GM20431 (cell line): ENCODE data around the gene VPS13D.

ENCODE experiments used
- in situ Hi-C: fragments of 300-500 bp; cut with MseI, MboI; formaldehyde crosslinking; loops from one replicate; pipeline ENCODE4 v1.15.0; 2020; ENCODE audit warnings: low sequenced_read_pairs; ENCODE audit not compliant: unreplicated experiment

VPS13D gene

DNA sequence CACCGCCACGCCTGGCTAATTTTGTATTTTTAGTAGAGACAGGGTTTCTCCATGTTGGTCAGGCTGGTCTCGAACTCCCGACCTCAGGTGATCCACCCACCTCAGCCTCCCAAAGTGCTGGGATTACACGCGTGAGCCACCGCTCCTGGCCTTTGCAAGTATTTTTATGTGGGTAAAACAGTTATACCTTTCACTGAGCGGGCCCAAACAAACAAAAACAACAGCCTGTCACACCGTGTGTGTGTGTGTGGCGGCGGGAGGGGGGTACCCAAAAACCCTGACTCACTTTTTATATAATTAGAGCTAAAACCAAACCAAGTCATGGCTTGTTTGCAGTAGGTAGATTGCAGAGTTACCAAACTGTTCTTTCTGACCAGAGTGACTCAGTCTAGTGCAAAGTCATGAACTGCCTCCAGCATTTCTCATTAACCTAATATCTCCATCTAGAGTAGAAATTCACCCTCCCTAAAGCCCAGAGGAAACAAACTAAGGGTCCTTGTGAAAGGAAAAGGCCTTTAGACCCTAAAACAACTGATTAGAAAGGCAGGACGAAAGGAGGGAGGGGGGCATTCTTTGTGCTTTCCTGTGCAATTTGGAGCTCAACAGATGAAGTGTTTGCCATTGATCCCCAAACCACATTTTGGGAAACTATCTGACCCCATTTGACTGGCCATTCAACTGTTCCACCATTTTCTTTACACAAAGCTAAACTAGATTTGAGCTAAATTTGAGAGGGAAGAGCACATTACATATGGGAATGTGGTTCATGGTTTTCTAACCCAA lies 207.2 kb downstream of the VPS13D start:
- in situ Hi-C loops = no loop called here

DNA sequence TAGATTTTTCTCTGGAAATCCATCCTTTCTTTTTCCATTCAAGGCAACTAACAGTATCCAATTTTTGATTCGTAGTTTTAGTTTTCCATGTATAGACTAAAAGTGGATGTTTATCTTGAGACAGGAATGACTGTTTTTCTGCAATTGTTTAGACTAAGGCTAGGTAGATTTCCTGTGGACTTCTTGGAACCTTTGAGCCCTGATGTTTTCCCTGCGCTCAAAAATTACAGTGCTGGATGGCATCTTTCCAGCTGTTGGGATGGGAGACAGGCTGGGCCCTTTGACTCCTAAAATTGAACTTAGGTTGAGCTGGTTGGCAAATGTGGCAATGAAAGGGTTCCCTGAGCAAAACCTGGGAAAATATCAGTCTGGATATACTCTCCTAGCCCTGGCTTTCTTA lies 207.8 kb downstream of the VPS13D start:
- in situ Hi-C loops = no loop called here

DNA sequence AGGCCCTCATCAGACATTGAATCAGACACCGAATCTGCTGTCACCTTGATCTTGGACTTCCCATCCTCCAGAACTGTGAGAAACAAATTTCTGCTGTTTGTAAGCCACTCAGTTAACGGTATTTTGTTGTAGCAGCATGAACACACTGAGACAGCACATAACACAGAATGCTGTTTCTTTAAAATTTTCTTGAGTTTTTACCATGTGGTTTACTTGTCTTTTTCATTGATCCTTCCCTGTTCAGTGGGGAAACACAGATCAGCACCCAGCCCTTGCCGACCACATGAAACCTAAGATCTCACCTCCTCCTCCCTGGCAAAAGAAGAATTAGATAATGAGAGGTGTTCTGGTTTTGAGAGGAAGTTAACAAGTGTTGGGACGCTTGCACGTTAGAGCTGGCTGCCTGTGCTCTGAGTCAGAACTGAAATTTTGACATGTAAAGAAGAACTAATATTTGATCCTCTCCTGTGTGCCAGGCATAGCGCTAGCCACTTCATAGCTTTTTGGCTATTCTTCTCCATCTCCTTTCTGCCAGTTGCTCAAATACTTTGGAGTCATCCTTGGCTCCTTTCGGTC lies 208.6 kb downstream of the VPS13D start:
- in situ Hi-C loops = no loop called here

DNA sequence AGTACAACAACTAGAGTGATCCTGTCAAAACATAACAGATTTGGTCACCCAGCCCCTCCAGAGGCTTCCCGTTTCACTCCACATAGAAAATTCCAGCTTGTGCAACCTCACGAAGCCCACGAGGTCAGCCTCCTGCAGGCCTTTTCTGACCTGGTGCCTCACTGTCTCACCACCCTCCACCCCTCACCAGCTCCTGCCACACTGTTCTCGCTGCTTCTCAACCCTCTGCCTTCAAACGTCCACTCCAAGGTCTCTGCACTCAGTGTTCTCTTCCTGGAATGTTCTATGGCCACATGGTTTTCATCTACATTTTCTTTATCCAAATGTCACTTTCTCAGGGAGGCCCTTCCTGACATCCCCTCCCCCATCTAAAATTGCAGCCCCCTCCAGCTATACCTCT lies 209.2 kb downstream of the VPS13D start:
- in situ Hi-C loops = no loop called here

DNA sequence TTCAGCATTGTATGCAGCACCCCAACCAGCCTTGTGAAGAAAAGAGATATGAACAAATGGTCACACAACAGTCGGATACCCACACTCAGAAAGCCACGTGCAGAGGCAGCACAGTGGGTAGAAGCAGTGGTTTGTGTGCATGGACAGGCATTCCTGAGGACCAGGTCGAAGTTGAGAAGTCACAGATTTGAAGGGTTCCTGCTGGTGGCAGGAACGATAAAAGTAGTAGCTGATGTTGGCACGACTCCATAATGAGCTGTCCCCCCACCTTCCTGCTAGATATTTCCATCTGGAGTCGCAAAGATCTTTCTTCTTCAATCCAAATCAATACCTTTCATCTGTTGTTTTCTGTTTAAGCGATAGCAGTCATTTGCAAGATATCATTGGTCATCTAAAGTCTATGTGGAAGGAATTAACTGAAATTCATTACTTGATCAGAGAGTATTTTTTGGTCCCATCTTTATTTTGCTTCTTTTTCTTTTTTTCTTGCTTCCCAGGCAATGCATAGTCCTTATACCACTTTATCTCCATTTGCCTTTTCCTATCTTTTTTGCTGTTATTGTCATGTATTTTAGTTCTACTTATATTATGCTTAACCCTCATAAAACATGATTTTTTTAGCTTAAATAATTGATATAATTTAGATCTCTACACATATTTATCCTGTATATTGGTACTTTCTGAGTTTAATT lies 211.7 kb downstream of the VPS13D start:
- in situ Hi-C loops = no loop called here

DNA sequence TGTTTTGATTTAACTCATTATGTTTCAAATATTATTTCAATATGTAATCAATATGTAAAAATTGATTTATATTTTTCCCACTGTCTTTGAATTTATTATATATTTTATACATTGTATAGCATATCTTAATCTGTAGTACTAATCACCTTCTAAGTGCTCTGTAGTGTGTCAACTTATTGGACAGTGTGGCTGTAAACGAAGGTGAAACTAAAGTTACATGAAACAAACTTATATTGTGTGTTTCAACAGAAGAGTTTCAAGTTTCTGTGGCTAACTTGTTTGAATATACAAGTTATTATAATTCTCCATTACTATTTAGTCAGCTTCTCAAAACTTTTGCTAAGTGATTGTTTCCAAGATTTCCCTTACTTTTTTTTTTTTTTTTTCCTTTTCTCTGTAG lies 212.4 kb downstream of the VPS13D start:
- in situ Hi-C loops = no loop called here

DNA sequence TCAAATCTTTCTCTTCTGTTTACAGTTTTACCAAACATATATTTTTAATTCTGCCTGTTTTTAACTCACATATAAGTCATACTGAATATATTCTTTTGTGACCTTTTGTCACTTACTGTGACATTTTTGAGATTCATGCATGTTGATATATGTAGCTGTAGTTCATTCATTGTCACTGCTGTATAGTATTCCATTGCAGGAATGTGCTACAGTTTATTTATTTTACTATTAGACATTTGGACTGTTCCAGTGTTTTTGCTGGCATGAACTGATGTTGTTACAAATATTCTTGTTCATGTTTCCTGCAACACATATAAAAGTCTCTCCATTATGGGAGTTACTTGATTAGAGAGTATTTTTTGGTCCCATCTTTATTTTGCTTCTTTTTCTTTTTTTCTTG lies 213.3 kb downstream of the VPS13D start:
- in situ Hi-C loops = no loop called here

DNA sequence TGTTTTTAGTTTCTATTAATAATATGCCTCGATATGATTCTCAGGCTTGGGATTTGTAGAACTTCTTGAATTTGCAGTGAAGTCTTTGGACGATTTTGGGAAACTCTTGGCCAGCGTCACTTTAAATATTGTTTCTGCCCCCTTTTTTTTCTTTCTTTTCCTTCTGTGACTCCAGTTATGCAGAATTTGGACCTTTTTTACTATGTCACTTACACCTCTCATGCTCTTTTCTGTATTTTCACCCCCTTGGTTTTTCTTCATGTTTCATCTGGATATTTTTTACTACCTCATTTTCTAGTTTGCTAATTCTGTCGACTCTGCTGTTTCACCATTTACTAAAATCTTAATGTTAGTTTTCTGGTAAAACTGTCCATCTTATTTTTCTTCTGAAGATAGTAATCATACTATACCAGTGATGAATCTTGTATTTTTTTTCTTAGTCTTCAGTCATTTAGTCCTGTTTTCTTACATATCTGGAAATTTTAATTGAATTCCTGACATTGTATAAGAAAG lies 214.6 kb downstream of the VPS13D start:
- in situ Hi-C loops = no loop called here

DNA sequence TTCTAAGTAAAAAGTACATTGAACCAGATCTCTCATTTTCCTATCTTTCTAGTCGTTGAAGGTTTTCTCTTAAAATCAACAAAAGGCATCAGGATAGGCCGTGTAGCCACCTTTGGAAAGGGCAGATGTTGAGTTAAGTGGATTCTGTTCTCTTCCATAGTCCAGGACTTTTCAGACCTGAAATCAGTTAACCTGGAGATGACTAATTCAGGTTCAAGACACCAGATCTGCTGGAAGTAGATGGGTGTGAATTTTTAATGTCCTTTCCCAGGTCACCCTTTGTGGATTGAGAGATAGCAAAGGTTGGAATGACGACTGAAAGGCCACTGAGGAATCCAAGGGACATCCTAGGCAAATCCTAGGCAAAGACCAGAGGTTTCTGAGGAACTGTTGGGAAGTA lies 215.4 kb downstream of the VPS13D start:
- in situ Hi-C loops = no loop called here

DNA sequence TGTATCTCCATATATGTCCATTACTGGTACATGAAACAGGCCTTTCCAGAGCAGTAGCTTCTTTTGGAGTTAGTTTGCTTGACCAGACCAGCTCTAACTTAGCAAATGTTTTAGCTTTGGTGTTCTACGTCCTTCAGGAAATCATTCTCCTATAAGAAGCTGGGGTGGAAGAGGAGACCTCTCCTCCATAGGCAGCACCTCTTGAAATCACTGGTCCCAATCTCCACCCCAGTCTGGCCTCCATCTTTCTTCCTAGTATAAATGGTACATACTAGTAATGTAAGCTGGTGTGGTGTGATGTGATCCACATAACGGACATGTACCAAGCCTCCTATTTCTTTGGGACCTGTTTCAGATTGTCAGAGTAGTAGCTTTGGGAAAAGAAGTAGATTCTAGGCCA lies 216.8 kb downstream of the VPS13D start:
- in situ Hi-C loops = no loop called here

DNA sequence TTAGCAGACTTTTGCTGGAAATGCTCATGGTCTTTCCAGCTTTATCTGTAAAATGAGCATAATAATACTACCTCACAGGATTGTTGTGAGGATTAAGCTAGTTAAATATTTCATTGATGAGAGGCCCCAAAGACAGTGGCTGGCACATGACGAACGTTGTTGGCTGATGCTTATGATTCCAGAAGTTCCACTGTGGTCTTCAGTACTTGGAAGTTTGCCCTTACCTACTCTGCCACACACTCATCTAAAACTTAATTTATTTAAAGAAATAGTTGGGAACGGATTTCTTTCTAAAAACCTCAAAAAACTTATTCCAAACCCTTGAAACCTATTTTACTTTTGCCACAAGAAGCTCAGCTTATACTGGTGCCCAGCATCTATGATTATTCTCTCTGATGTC lies 217.5 kb downstream of the VPS13D start:
- in situ Hi-C loops = no loop called here

DNA sequence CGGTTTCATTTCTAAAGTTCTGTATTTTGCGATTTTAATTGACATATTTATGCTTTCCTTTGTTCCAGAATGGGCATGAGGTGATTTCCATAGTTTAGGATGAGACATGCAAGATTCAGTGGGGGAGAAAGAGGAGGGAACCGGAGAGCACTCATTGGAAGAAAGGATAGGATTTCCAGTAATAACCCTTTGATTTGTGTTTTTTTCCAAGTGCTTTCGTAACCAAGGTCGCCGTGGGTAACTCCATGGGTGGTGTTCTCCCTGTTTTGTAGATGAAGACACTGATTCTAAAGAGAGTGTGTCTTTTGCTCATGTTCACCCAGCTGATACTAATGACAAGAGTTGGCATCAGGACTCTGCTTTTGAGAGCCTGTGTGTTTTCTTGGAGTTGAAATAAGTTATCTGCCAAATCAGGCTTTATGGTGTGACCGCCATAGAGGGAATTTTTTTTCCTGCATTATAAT lies 218.1 kb downstream of the VPS13D start:
- in situ Hi-C loops = no loop called here

DNA sequence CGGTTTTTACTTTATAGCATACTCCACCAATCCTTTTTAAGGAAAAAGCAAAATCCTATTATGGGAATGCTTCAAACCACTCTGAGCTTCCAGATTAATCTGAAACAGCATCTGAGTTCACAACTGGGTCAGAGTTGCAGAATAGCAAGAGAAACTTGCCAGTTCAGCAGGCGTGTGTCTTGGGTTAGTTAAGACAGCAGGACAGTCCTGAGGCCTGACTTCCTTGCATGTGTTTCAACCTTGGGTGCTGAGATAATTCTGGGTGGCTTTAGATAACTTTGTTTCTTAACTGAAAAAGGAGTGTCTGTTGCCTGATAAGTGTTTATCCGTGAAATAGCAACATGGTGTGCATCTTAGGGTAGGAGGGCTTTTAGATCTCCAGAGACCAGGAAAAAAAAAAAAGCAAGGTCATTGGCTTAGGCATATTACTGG lies 218.9 kb downstream of the VPS13D start:
- in situ Hi-C loops = no loop called here

DNA sequence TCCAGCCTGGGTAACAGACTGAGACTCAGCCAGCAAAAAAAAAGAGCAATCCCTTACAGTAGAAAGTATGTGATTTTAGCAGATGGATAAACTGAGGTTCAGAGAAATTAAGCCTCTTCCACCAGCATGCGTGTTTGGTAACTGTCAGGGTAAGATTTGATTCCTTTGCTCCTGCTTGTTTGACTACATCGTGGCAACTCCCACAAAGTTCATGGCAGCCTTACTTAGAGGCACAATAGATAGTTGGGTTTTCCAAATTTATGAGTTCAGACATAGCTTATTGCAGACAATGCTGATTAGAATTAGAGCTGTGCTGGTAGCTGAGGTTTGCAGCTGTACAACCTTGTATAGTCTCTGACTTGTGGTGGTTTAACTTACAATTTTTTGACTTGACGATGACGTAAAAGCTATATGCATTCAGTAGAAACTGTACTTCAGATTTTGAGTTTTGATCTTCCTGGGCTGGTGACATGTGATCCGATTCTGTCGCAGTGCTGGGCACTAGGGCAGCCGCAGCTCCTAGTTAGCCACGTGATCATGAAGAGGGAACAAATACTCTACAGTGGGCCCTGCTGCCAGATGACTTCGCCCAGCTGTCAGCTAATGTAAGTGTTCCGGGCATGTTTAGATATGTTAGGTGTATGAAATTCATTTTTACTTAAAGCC lies 220.4 kb downstream of the VPS13D start:
- in situ Hi-C loops = no loop called here

DNA sequence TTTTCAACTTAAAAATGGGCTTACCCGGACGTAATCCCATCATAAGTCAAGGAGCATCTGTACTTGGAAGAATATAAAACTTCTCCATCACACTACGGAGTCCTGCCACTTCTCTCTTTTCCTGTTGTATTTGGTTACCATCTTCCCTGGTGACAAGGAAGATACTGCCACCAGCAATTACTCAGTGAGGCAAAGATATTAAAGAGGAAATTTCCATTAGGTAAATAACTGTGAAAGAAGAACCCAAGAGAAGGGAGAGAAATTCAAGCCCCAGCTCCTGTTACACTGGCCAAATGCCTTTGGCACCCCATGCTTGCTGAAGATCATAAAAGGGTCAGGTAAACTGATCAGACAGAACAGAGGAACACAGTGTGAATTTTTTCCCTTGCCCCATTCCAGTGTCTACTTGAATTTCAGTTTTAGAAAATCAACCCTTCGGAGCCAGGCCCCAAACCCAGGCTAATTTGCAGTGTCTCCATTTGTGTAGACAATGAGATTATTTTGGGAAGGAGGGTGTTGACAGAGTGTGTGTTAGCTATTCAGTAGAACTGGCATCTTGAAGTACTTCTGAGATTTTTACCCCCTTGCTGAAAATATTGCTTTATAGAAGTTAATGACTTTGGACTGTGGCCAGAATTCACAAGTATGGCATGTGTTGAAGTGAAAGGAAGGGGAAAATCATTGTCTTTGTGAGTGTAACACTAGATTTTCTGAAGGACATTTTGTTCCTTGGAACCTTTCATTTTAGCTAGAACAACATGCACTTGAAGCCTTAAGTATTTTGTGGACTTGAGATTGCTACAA lies 221.1 kb downstream of the VPS13D start:
- in situ Hi-C loops = no loop called here

DNA sequence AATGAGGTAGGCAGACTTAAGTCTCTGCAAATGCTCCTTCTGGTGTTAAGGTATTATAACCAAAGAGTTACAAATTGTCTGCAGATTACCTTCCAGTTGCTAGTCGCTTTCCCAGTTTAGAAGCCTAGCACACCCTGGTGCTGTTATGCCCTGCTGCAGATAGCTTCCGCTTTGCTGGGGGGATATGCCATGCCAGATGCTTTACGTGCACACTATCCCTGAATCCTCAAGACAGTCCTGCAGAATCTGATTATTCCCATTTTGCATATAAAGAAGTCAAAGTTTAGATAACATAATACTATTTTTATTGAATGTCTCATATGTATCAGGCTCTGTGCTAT lies 221.7 kb downstream of the VPS13D start:
- in situ Hi-C loops = no loop called here

DNA sequence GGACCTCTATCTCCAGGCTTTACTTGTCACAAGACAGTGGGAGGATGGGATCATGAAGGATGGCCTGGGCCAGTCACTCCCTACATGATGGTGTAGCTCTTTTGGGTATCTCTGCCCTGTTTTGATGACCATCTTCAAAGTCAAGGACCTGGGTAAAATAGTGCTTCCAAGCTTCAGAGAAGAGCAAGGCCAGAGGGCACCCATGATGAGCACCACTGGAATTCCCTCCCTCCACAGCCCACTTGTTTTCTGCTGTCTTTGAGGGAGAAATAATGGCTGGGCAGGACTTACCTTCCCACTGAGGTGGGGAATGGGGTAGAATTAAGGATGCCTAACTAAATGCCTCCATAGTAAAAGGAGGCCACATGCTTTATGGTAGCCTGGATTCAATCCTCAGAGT lies 222.4 kb downstream of the VPS13D start:
- in situ Hi-C loops = no loop called here

DNA sequence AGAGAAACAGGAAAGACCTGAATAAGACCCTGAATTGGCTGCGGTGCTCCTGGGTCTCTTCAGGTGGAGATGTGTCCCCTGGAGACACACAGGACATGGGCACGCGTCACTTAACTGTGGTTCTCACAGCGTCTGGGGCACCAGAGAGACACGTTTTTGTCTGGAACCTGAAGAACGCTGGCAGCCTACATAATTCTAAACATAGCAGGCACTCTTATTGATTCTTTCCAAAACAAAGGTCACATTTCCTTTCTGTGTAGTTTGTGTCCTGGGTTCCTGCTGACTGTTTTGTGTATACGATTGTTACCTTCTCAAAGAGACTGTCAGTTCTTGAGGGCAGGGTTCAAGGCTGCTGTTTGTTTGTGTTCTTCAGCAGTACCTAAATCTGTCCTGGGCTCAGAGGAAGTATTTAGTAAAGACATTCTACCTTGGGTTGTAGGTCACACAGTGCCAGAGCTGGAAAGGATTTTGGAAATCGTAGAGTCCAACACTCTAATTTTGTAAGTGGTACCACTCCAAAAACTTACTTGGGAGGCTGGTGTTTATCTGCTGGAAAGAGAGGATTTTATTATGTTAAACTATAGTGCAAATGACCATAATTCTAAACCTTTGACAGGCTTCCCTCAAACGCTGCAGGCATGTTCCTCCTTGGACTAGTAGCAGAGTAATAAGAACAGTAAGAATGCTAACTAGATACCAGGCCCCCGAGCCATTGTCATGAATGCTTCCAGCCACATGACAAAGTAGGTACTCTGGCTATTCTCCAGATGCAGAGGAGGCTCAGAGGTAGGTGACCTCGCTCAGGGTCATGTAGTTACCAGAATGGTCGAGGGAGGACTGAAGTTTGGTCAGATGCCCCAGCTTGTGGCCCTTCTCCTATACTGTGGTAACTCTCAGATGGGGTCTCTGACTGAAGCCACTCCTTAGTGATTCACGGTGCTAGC lies 223.8 kb downstream of the VPS13D start:
- in situ Hi-C loops = no loop called here
